HEK293 (cell line): ENCODE data around the gene MT1A.

Experiments used
- CTCF ChIA-PET: fragments of 350-600 bp; formaldehyde crosslinking; extraction: SDS; loops from one replicate; lab custom pipeline; 2021; ENCODE audit warnings: antibody characterized with exemption; lab: Yijun Ruan, JAX
- POLR2A ChIA-PET: fragments of 300-600 bp; formaldehyde crosslinking; extraction: SDS; loops from one replicate; lab custom pipeline; 2020; ENCODE audit warnings: antibody characterized with exemption, inconsistent platforms; lab: Yijun Ruan, JAX
- H3K27ac ChIP-seq: fragments of 200-500 bp; sonication (Bioruptor generic); 2 replicates; pipeline ENCODE4 v1.5.1; 2014; ENCODE audit warnings: low read depth, low read length, control low read depth, inconsistent platforms; ENCODE audit errors: extremely low read depth
- H3K36me3 ChIP-seq, 2 experiments: fragments of 200-500 bp in 1 of 2; sonication (Bioruptor generic) in 1 of 2; 1 replicate in 1 of 2; 2 replicates in 1 of 2; pipeline ENCODE4 v1.5.1; 2014 to 2017; ENCODE audit warnings: inconsistent platforms in 2 of 2, low read length in 2 of 2; ENCODE audit not compliant: control insufficient read depth in 2 of 2, insufficient read depth in 1 of 2
- H3K4me1 ChIP-seq: fragments of 200-500 bp; sonication (Bioruptor generic); 2 replicates; pipeline ENCODE4 v1.5.1; 2014; ENCODE audit warnings: mild to moderate bottlenecking, low read length, inconsistent platforms; ENCODE audit not compliant: control insufficient read depth, insufficient read depth
- H3K4me3 ChIP-seq: 2 replicates; pipeline ENCODE4 v1.5.1; 2011; ENCODE audit warnings: low read depth, mild to moderate bottlenecking, control low read depth, low read length, moderate library complexity
- H3K9me3 ChIP-seq: fragments of 200-500 bp; sonication (Bioruptor generic); 2 replicates; pipeline ENCODE4 v1.5.1; 2014; ENCODE audit warnings: low read depth, low read length, inconsistent platforms; ENCODE audit not compliant: control insufficient read depth, insufficient read depth
- KLF10 ChIP-seq: fragments of 450-650 bp; IDR thresholded peaks from 2 replicates; pipeline ENCODE4 v1.5.1; 2018; ENCODE audit warnings: missing biosample characterization, mild to moderate bottlenecking, missing genetic modification characterization
- MYNN ChIP-seq: fragments of 450-650 bp; formaldehyde crosslinking; IDR thresholded peaks from 2 replicates; pipeline ENCODE4 v1.5.1; 2016; ENCODE audit warnings: missing biosample characterization, missing genetic modification characterization, borderline replicate concordance
- SETDB1 ChIP-seq: IDR thresholded peaks from one replicate; pipeline ENCODE4 v1.6.1; 2017; ENCODE audit warnings: mild to moderate bottlenecking, low read length, moderate library complexity, mixed read lengths; ENCODE audit not compliant: insufficient read length
- ZEB2 ChIP-seq: fragments of 450-650 bp; formaldehyde crosslinking; IDR thresholded peaks from 2 replicates; pipeline ENCODE4 v1.5.1; 2016; ENCODE audit warnings: missing biosample characterization, missing genetic modification characterization
- ZNF16 ChIP-seq: fragments of 450-650 bp; formaldehyde crosslinking; IDR thresholded peaks from 2 replicates; pipeline ENCODE4 v1.5.1; 2016; ENCODE audit warnings: low read depth, missing biosample characterization, missing genetic modification characterization
- ZNF211 ChIP-seq: fragments of 450-650 bp; formaldehyde crosslinking; IDR thresholded peaks from 2 replicates; pipeline ENCODE4 v1.5.1; 2016; ENCODE audit warnings: low read depth, missing biosample characterization, missing genetic modification characterization
- ZNF221 ChIP-seq: fragments of 450-650 bp; formaldehyde crosslinking; IDR thresholded peaks from 2 replicates; pipeline ENCODE4 v1.5.1; 2017; ENCODE audit warnings: missing biosample characterization, missing genetic modification characterization, borderline replicate concordance
- ZNF701 ChIP-seq: fragments of 450-650 bp; formaldehyde crosslinking; IDR thresholded peaks from 2 replicates; pipeline ENCODE4 v1.5.1; 2016; ENCODE audit warnings: missing biosample characterization, missing genetic modification characterization
- ZNF792 ChIP-seq: fragments of 450-650 bp; formaldehyde crosslinking; IDR thresholded peaks from 2 replicates; pipeline ENCODE4 v1.5.1; 2016; ENCODE audit warnings: missing biosample characterization, missing genetic modification characterization
- ZNF837 ChIP-seq: fragments of 450-650 bp; formaldehyde crosslinking; IDR thresholded peaks from 2 replicates; pipeline ENCODE4 v1.5.1; 2016; ENCODE audit warnings: missing biosample characterization, missing genetic modification characterization
- ZSCAN30 ChIP-seq: fragments of 450-650 bp; IDR thresholded peaks from 2 replicates; pipeline ENCODE4 v1.5.1; 2018; ENCODE audit warnings: missing biosample characterization, mild to moderate bottlenecking, missing genetic modification characterization, moderate library complexity
- TF ChIP-seq, protein P1 (sequence below): fragments of 450-650 bp; formaldehyde crosslinking; IDR thresholded peaks from 2 replicates; pipeline ENCODE4 v1.5.1; 2016; ENCODE audit warnings: missing biosample characterization, missing genetic modification characterization
- TF ChIP-seq, protein P2 (sequence below): fragments of 450-650 bp; formaldehyde crosslinking; IDR thresholded peaks from 2 replicates; pipeline ENCODE4; 2016; ENCODE audit warnings: missing biosample characterization, missing genetic modification characterization

Gene MT1A

DNA sequence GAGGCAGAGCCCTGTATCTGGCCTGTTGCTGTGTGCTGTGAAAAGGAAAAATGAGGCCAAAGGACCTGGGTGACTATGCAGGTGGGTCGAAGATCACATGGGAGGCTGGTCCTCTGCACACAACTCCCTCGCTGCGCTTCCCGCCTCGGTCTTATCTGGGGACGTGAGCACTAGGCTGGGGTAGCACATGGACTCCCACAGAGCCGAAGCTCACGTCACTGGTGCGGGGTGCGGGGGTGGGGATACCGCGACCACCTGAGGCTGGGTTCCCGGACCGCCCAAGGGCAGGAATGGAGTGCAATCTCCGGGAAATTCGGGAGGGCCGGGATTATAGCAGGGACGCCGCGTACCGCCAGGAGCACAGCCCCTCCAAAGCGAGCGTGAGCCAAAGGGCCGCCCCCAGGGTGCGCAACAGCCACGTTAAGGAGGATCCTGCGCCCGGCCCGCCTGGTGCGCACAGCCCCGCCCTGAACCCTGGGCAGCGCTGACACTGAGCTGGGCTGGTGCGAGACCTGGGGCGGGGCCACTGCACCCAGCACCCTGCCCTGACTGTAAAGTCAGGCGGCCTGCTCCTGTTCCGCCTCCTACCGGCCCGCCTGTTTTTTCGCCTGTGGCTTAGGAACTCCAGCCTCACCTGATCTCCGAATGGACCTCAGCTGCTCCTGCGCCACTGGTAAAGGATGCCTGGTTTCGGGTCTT lies 4.8 kb downstream of the MT1A start:
- no peaks in the 10 kb centered on the region for H3K4me1 ChIP-seq
- H3K36me3 ChIP-seq = no peaks in the 10 kb centered on the region
- ChIA-PET POLR2A (interaction anchor here (0.5 to 0.7 kb wide), 2 partner anchors 13 to 317 kb away, joined by 3 to 4 read pairs; no protein-coding TSS in a partner anchor), CTCF (interaction anchor here (0.7 kb wide), 1 partner anchor 96 kb away, joined by 5 read pairs; no protein-coding TSS in a partner anchor)
- no peak overlapping the region for H3K4me3 ChIP-seq
- H3K9me3 ChIP-seq = no peaks in the 10 kb centered on the region
- TF ChIP-seq ZSCAN30 (tag by site-specific recombination) = no peak
- no peak for TF ChIP-seq MYNN
- no peak for TF ChIP-seq ZNF837 (tag by site-specific recombination)
- no peak for TF ChIP-seq ZEB2 (tag by site-specific recombination)
- no peak overlapping the region for H3K27ac ChIP-seq

- no peaks in the 10 kb centered on the region for H3K9me3 ChIP-seq
- no peak overlapping the region for H3K4me3 ChIP-seq
- no peak for TF ChIP-seq ZNF16
- TF ChIP-seq, protein P1, sequence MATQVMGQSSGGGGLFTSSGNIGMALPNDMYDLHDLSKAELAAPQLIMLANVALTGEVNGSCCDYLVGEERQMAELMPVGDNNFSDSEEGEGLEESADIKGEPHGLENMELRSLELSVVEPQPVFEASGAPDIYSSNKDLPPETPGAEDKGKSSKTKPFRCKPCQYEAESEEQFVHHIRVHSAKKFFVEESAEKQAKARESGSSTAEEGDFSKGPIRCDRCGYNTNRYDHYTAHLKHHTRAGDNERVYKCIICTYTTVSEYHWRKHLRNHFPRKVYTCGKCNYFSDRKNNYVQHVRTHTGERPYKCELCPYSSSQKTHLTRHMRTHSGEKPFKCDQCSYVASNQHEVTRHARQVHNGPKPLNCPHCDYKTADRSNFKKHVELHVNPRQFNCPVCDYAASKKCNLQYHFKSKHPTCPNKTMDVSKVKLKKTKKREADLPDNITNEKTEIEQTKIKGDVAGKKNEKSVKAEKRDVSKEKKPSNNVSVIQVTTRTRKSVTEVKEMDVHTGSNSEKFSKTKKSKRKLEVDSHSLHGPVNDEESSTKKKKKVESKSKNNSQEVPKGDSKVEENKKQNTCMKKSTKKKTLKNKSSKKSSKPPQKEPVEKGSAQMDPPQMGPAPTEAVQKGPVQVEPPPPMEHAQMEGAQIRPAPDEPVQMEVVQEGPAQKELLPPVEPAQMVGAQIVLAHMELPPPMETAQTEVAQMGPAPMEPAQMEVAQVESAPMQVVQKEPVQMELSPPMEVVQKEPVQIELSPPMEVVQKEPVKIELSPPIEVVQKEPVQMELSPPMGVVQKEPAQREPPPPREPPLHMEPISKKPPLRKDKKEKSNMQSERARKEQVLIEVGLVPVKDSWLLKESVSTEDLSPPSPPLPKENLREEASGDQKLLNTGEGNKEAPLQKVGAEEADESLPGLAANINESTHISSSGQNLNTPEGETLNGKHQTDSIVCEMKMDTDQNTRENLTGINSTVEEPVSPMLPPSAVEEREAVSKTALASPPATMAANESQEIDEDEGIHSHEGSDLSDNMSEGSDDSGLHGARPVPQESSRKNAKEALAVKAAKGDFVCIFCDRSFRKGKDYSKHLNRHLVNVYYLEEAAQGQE = peak; percentile 47; the same call in 1 of the 2 replicates
- TF ChIP-seq ZNF221 (tag by site-specific recombination) = no peak
- no peak for TF ChIP-seq ZNF792 (tag by site-specific recombination)
- TF ChIP-seq KLF10 (tag by site-specific recombination) = no peak
- no peak for TF ChIP-seq ZNF701 (tag by site-specific recombination)
- ChIA-PET POLR2A (interaction anchor here (0.5 to 0.7 kb wide), 2 partner anchors 12 to 316 kb away, joined by 3 to 4 read pairs; no protein-coding TSS in a partner anchor), CTCF (interaction anchor here (0.7 kb wide), 1 partner anchor 96 kb away, joined by 5 read pairs; no protein-coding TSS in a partner anchor)
- H3K36me3 ChIP-seq = no peaks in the 10 kb centered on the region
- H3K4me1 ChIP-seq = no peaks in the 10 kb centered on the region
- no peak overlapping the region for H3K27ac ChIP-seq
These were observed 5.4 kb downstream of the MT1A start for GRCh38 chr16:56643833-56644232.

DNA sequence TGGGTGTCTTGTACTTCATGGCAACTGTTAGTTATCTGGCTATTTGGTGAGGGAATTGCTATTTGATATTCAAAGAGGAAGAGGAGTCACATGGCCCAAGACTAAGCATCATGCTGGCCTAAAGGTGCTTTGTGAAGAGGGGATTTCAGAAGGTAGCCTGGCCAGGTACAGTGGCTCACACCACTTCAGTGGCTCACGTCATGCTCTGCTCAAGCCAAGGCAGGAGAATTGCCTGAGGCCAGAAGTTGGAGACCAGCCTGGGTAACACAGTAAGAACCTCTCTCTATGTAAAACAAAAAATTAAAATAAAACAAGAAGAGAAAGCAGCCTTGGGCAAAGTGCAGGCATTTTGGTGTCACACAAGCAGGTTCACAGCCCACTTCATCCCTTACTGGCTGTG lies 6.8 kb downstream of the MT1A start:
- no peaks in the 10 kb centered on the region for H3K4me1 ChIP-seq
- TF ChIP-seq, protein P2, sequence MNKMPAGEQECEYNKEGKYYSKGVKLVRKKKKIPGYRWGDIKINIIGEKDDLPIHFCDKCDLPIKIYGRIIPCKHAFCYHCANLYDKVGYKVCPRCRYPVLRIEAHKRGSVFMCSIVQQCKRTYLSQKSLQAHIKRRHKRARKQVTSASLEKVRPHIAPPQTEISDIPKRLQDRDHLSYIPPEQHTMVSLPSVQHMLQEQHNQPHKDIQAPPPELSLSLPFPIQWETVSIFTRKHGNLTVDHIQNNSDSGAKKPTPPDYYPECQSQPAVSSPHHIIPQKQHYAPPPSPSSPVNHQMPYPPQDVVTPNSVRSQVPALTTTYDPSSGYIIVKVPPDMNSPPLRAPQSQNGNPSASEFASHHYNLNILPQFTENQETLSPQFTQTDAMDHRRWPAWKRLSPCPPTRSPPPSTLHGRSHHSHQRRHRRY (tag by site-specific recombination) = no peak
- no peak for TF ChIP-seq ZNF211 (tag by site-specific recombination)
- TF ChIP-seq ZNF701 (tag by site-specific recombination) = no peak
- ChIA-PET POLR2A (no interaction called here), CTCF (interaction anchor here (1.3 kb wide), 2 partner anchors 57 to 68 kb away, joined by 4 to 5 read pairs; no protein-coding TSS in a partner anchor)
- H3K4me3 ChIP-seq = no peak overlapping the region
- H3K9me3 ChIP-seq = no peaks in the 10 kb centered on the region
- H3K27ac ChIP-seq = no peak overlapping the region
- H3K36me3 ChIP-seq = no peaks in the 10 kb centered on the region

DNA sequence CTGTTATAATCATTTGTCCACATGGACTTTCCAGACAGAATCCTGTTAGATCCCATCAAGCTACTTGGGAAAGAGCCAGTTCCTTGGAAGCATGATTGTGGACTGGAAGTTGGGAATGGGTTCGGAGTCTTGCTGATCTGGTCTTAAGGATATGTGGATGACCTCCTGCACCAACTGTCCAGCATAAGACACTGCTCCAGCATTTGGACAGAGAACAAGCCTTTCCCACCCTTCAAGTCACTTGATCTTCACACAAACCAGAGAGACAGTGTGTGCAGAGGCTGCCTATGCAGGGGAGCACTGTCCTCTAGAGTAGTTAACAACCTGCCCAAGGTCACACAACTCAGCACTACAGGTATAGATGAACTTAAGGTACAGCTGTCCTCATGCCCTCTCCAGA lies 7.4 kb downstream of the MT1A start:
- Histone ChIP-seq H3K4me1 (no peaks in the 10 kb centered on the region), H3K4me3 (no peak overlapping the region), H3K27ac (no peak overlapping the region), H3K9me3 (no peaks in the 10 kb centered on the region), H3K36me3 (no peaks in the 10 kb centered on the region)
- ChIA-PET POLR2A (no interaction called here), CTCF (interaction anchor here (1.0 to 1.3 kb wide), 3 partner anchors 45 to 69 kb away, joined by 3 to 5 read pairs (median 4); no protein-coding TSS in a partner anchor)
- no peak for TF ChIP-seq SETDB1
- TF ChIP-seq, protein P1 = peak; percentile 76
